ENCODE measurements around the gene LILRA6. TPM values are rescaled to one million over a fixed set of nuclear protein-coding genes. Genes with fewer than 3 reads are reported as not detected.
A peak's percentile ranks its signal among the peaks of the same experiment; 100 is the strongest.

Gene LILRA6
- total RNA-seq, 1 experiment from 2014 or later, result not detected

DNA sequence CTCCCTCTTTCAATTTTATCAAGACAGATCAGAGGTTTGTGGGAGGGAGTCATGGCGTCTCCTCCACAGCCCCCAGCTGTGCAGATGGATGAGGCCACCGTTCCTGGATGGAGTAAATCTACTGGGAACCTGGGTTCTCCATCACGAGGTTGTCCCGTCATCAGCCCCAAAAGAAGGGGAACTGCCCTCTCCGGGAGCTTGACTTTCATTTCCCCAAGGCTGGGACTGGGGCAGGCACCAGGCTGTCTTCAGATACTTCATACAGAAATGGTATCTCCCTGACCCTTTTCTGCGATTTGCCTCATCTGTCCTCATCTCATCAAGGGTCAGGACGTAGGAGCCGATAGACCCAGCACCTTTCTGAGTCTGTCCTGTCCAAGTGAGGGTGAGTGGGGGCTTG lies 28.5 kb upstream of the LILRA6 start:
- Histone ChIP-seq H3K27me3 (replicated peaks; ENCODE audit: control insufficient read depth, insufficient read depth, low read length) (no peaks in the 10 kb centered on the region; the same call in 1 of the 2 replicates), H3K9me3 (no peaks in the 10 kb centered on the region), H3K36me3 (ENCODE audit: control insufficient read depth, insufficient read depth, low read length) (no peaks in the 10 kb centered on the region), H3K4me3 (ENCODE audit: low read depth, low read length) (no peak overlapping the region), H3K4me1 (no peaks in the 10 kb centered on the region)
- Mint-ChIP-seq H3K4me3 (ENCODE audit: unreplicated experiment) (no peak overlapping the region), H3K36me3 (ENCODE audit: insufficient read depth, unreplicated experiment) (no peaks in the 10 kb centered on the region), H3K27ac (ENCODE audit: unreplicated experiment) (no peak overlapping the region), H3K4me1 (ENCODE audit: low read depth, unreplicated experiment) (no peaks in the 10 kb centered on the region), H3K9me3 (ENCODE audit: unreplicated experiment) (no peaks in the 10 kb centered on the region), H3K27me3 (ENCODE audit: insufficient read depth, unreplicated experiment) (peaks cover 30% of the 10 kb centered on the region)
- ChIA-PET CTCF (no interaction called here), POLR2A (no interaction called here)
- TF ChIP-seq, protein P1, sequence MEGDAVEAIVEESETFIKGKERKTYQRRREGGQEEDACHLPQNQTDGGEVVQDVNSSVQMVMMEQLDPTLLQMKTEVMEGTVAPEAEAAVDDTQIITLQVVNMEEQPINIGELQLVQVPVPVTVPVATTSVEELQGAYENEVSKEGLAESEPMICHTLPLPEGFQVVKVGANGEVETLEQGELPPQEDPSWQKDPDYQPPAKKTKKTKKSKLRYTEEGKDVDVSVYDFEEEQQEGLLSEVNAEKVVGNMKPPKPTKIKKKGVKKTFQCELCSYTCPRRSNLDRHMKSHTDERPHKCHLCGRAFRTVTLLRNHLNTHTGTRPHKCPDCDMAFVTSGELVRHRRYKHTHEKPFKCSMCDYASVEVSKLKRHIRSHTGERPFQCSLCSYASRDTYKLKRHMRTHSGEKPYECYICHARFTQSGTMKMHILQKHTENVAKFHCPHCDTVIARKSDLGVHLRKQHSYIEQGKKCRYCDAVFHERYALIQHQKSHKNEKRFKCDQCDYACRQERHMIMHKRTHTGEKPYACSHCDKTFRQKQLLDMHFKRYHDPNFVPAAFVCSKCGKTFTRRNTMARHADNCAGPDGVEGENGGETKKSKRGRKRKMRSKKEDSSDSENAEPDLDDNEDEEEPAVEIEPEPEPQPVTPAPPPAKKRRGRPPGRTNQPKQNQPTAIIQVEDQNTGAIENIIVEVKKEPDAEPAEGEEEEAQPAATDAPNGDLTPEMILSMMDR (IDR thresholded peaks at IDR 0.05; ENCODE audit: insufficient read depth in 1 of 2, low read depth in 1 of 2, low read length in 1 of 2, severe bottlenecking in 1 of 2, unreplicated experiment in 1 of 2), result no peak
- intact Hi-C loops (cut with micrococcal nuclease; ENCODE audit: unreplicated experiment), result no loop called here
- DNase-seq, result no peak
- BruUV-seq (replicated peaks), result no TSS peak

DNA sequence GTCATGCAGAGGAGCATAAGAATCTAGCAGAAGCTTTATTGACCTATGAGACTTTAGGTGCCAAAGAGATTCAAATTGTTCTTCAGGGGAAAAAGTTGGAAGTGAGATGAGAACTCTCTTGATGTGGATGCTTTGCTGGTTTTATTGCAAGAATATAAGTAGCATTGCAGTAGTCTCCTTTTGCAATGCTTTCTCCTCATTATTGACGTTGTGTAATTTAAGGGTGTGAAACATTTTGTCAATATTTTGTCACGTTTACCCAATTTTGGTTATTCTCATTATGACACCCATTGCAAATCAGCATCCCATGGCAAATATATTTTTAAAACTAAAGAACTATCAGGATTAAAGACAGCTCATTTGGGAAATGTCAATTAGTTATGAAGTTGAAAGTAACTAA lies 26.3 kb upstream of the LILRA6 start:
- H3K9me3 ChIP-seq, result no peaks in the 10 kb centered on the region
- Mint-ChIP-seq H3K4me3 (ENCODE audit: unreplicated experiment) (no peak overlapping the region), H3K4me1 (ENCODE audit: low read depth, unreplicated experiment) (no peaks in the 10 kb centered on the region), H3K9me3 (ENCODE audit: unreplicated experiment) (no peaks in the 10 kb centered on the region), H3K27me3 (ENCODE audit: insufficient read depth, unreplicated experiment) (peaks cover 32% of the 10 kb centered on the region), H3K36me3 (ENCODE audit: insufficient read depth, unreplicated experiment) (no peaks in the 10 kb centered on the region), H3K27ac (ENCODE audit: unreplicated experiment) (no peak overlapping the region)
- POLR2A ChIA-PET, result no interaction called here
- DNase-seq, result no peak
- CTCF ChIA-PET, result no interaction called here
- H3K36me3 ChIP-seq (ENCODE audit: control insufficient read depth, insufficient read depth, low read length), result no peaks in the 10 kb centered on the region
- H3K27me3 ChIP-seq (replicated peaks; ENCODE audit: control insufficient read depth, insufficient read depth, low read length), result no peaks in the 10 kb centered on the region; the same call in 1 of the 2 replicates
- TF ChIP-seq, protein P1 (IDR thresholded peaks at IDR 0.05; ENCODE audit: insufficient read depth in 1 of 2, low read depth in 1 of 2, low read length in 1 of 2, severe bottlenecking in 1 of 2, unreplicated experiment in 1 of 2), result no peak
- no TSS peak for BruUV-seq (replicated peaks)
- no peak overlapping the region for H3K4me3 ChIP-seq (ENCODE audit: low read depth, low read length)
- no peaks in the 10 kb centered on the region for H3K4me1 ChIP-seq
- intact Hi-C loops (cut with micrococcal nuclease; ENCODE audit: unreplicated experiment), result no loop called here

DNA sequence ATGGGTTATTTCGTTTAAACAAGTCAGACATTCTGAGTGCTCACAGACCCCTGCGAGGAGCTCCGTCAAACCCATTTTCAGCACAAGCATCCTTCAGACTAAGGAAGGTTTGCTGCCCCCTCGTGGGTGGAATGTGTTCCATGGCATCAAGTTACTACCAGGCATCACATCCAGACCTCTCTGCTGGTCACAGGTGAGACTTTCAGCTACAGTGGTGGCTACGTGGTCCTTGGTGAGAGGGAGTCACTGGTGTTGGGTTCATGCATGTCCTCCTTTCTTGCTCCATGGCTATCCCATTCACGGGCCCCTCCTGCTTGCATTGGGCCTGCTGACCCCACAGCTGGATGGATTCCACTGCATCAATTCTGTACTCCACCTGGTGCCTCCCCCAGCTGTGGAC lies 23.5 kb upstream of the LILRA6 start:
- no peaks in the 10 kb centered on the region for H3K9me3 Mint-ChIP-seq (ENCODE audit: unreplicated experiment)
- TF ChIP-seq, protein P1 (IDR thresholded peaks at IDR 0.05; ENCODE audit: insufficient read depth in 1 of 2, low read depth in 1 of 2, low read length in 1 of 2, severe bottlenecking in 1 of 2, unreplicated experiment in 1 of 2), result peak; percentile 76 to 90
- intact Hi-C loops (cut with micrococcal nuclease; ENCODE audit: unreplicated experiment), result loop anchor here (1.0 kb wide), 1 partner anchor 98 kb away; no protein-coding TSS in a partner anchor
- H3K27me3 ChIP-seq (replicated peaks; ENCODE audit: control insufficient read depth, insufficient read depth, low read length), result no peaks in the 10 kb centered on the region; the same call in 1 of the 2 replicates
- peaks cover 18% of the 10 kb centered on the region for H3K27me3 Mint-ChIP-seq (ENCODE audit: insufficient read depth, unreplicated experiment)
- peak; percentile 87 to 89 for DNase-seq
- no peaks in the 10 kb centered on the region for H3K9me3 ChIP-seq
- no peak overlapping the region for H3K27ac Mint-ChIP-seq (ENCODE audit: unreplicated experiment)
- H3K4me1 Mint-ChIP-seq (ENCODE audit: low read depth, unreplicated experiment), result no peaks in the 10 kb centered on the region
- BruUV-seq (replicated peaks), result no TSS peak
- no peak overlapping the region for H3K4me3 Mint-ChIP-seq (ENCODE audit: unreplicated experiment)
- H3K4me3 ChIP-seq (ENCODE audit: low read depth, low read length), result no peak overlapping the region
- no peaks in the 10 kb centered on the region for H3K4me1 ChIP-seq
- H3K36me3 ChIP-seq (ENCODE audit: control insufficient read depth, insufficient read depth, low read length), result no peaks in the 10 kb centered on the region
- H3K36me3 Mint-ChIP-seq (ENCODE audit: insufficient read depth, unreplicated experiment), result no peaks in the 10 kb centered on the region
- ChIA-PET CTCF (interaction anchor here (0.6 to 2.0 kb wide), 9 partner anchors 13 to 151 kb away, joined by 3 to 21 read pairs (median 4); partner anchors contain the start of genes CNOT3, MBOAT7, PRPF31 and TFPT), POLR2A (interaction anchor here (0.6 kb wide), 1 partner anchor 240 kb away, joined by 3 read pairs; no protein-coding TSS in a partner anchor)

Measured in Caco-2 (cell line).